SK-N-SH (cell line): Measurements from ENCODE around the gene DNAJC18. TPM values are rescaled to one million over a fixed set of nuclear protein-coding genes. Genes with fewer than 3 reads are reported as not detected.

Experiments
- CTCF ChIA-PET: fragments of 300-600, 350-600 bp; formaldehyde crosslinking; extraction: SDS; loops from one replicate; lab custom pipeline; 2021; lab: Yijun Ruan, JAX
- POLR2A ChIA-PET: fragments of 350-600 bp; sonication (Branson Sonifier 250); formaldehyde crosslinking; extraction: SDS; loops from one replicate; lab custom pipeline; 2020; ENCODE audit warnings: antibody characterized with exemption, inconsistent platforms; lab: Yijun Ruan, JAX
- DNase-seq: peaks from one replicate; pipeline ENCODE4 v3.0.0; 2012
- H2AFZ ChIP-seq: fragments of 200-600 bp; sonication (generic); 2 replicates; pipeline ENCODE4 v1.8.1; 2016; ENCODE audit warnings: antibody characterized with exemption, mild to moderate bottlenecking, low read depth
- H3F3A ChIP-seq: fragments of 200-600 bp; sonication (generic); replicated peaks from 2 replicates; pipeline ENCODE3; 2016; ENCODE audit warnings: antibody characterized with exemption, mild to moderate bottlenecking; ENCODE audit not compliant: insufficient read depth
- H3K27ac ChIP-seq, 2 experiments: fragments of 200-500 bp in 1 of 2; fragments of 200-600 bp in 1 of 2; sonication (Bioruptor generic) in 1 of 2; sonication (generic), shearing (Covaris generic) in 1 of 2; 2 replicates each; pipeline versions ENCODE4 v1.5.1 to v1.6.1; 2014 to 2016; ENCODE audit warnings: low read depth in 2 of 2, inconsistent platforms in 1 of 2, low read length in 1 of 2, mild to moderate bottlenecking in 1 of 2, mixed read lengths in 1 of 2
- H3K27me3 ChIP-seq: fragments of 200-600 bp; sonication (generic), shearing (Covaris generic); 2 replicates; pipeline ENCODE4 v1.6.1; 2016; ENCODE audit warnings: mixed run types; ENCODE audit not compliant: insufficient read depth
- H3K36me3 ChIP-seq, 2 experiments: fragments of 200-500 bp in 1 of 2; fragments of 200-600 bp in 1 of 2; sonication (Bioruptor generic) in 1 of 2; sonication (generic) in 1 of 2; replicated peaks in 1 of 2; 2 replicates each; pipeline versions ENCODE3 to v1.5.1; 2014 to 2016; ENCODE audit warnings: low read length in 1 of 2, mild to moderate bottlenecking in 1 of 2; ENCODE audit not compliant: insufficient read depth in 2 of 2, control insufficient read depth in 1 of 2
- H3K4me1 ChIP-seq, 2 experiments: fragments of 200-500 bp in 1 of 2; fragments of 200-600 bp in 1 of 2; sonication (Bioruptor generic) in 1 of 2; sonication (generic), shearing (Covaris generic) in 1 of 2; 2 replicates each; pipeline versions ENCODE4 v1.5.1 to v1.6.1; 2014 to 2016; ENCODE audit warnings: low read depth in 1 of 2, low read length in 1 of 2, mixed run types in 1 of 2; ENCODE audit not compliant: insufficient read depth in 2 of 2, control insufficient read depth in 1 of 2
- H3K4me2 ChIP-seq: fragments of 200-600 bp; sonication (generic), shearing (Covaris generic); 2 replicates; pipeline ENCODE4 v1.6.1; 2017; ENCODE audit warnings: mixed run types
- H3K4me3 ChIP-seq, 2 experiments: fragments of 200-500 bp in 1 of 2; fragments of 200-600 bp in 1 of 2; sonication (Bioruptor generic) in 1 of 2; sonication (generic), shearing (Covaris generic) in 1 of 2; 2 replicates each; pipeline versions ENCODE4 v1.5.1 to v1.8.1; 2014 to 2016; ENCODE audit warnings: low read depth in 2 of 2, inconsistent platforms in 1 of 2, low read length in 1 of 2, mild to moderate bottlenecking in 1 of 2, mixed read lengths in 1 of 2, moderate library complexity in 1 of 2
- H3K79me2 ChIP-seq: fragments of 200-600 bp; sonication (generic); 2 replicates; pipeline ENCODE4 v1.8.1; 2017; ENCODE audit warnings: mild to moderate bottlenecking; ENCODE audit not compliant: insufficient read depth
- H3K9ac ChIP-seq: fragments of 200-600 bp; sonication (generic); 2 replicates; pipeline ENCODE4 v1.6.1; 2017; ENCODE audit warnings: mixed run types
- H3K9me2 ChIP-seq: fragments of 200-600 bp; sonication (generic); 2 replicates; pipeline ENCODE4 v1.6.1; 2017; ENCODE audit warnings: mixed run types
- H3K9me3 ChIP-seq: fragments of 200-600 bp; sonication (generic); 2 replicates; pipeline ENCODE4 v1.6.1; 2017; ENCODE audit warnings: mixed run types, mild to moderate bottlenecking, moderate library complexity
- H4K20me1 ChIP-seq: fragments of 200-600 bp; sonication (generic); 2 replicates; pipeline ENCODE4 v1.6.1; 2017; ENCODE audit warnings: mild to moderate bottlenecking, mixed run types; ENCODE audit not compliant: insufficient read depth
- CHD2 ChIP-seq: fragments of 150-350 bp; IDR thresholded peaks from 2 replicates; pipeline ENCODE4 v1.6.1; 2018; ENCODE audit warnings: low read length; ENCODE audit not compliant: partially characterized antibody
- EZH2phosphoT487 ChIP-seq: fragments of 200-600 bp; sonication (generic); IDR thresholded peaks from 2 replicates; pipeline ENCODE4 v1.6.1; 2017; ENCODE audit warnings: low read depth, mixed run types, mild to moderate bottlenecking, antibody characterized with exemption, moderate library complexity, borderline replicate concordance
- FOSL2 ChIP-seq: IDR thresholded peaks from 2 replicates; pipeline ENCODE4 v1.4.0; 2012; ENCODE audit warnings: low read depth, mild to moderate bottlenecking, moderate library complexity, borderline replicate concordance
- FOXM1 ChIP-seq: IDR thresholded peaks from 2 replicates; pipeline ENCODE4 v1.4.0; 2012; ENCODE audit warnings: low read depth, mild to moderate bottlenecking
- GABPA ChIP-seq: IDR thresholded peaks from 2 replicates; pipeline ENCODE4 v1.4.0; 2012; ENCODE audit warnings: low read depth, mild to moderate bottlenecking
- MXI1 ChIP-seq: IDR thresholded peaks from 2 replicates; pipeline ENCODE4 v1.6.1; 2012; ENCODE audit warnings: mild to moderate bottlenecking, low read depth, low read length, improper control_type of control experiment
- NFIC ChIP-seq: IDR thresholded peaks from 2 replicates; pipeline ENCODE4 v1.4.0; 2012; ENCODE audit warnings: borderline replicate concordance
- NRF1 ChIP-seq: IDR thresholded peaks from 2 replicates; pipeline ENCODE4 v1.6.1; 2012; ENCODE audit warnings: low read depth, mild to moderate bottlenecking, low read length
- RCOR1 ChIP-seq: fragments of 150-350 bp; IDR thresholded peaks from 2 replicates; pipeline ENCODE4 v1.6.1; 2017; ENCODE audit warnings: antibody characterized with exemption, low read length
- SIN3A ChIP-seq: IDR thresholded peaks from 2 replicates; pipeline ENCODE4 v1.6.1; 2012; ENCODE audit warnings: low read depth, mild to moderate bottlenecking, low read length, moderate library complexity, borderline replicate concordance
- TEAD4 ChIP-seq: IDR thresholded peaks from 2 replicates; pipeline ENCODE4 v1.4.0; 2012; ENCODE audit warnings: mild to moderate bottlenecking, borderline replicate concordance; ENCODE audit not compliant: insufficient read depth
- USF1 ChIP-seq: IDR thresholded peaks from 2 replicates; pipeline ENCODE4 v1.4.0; 2012; ENCODE audit warnings: low read depth, borderline replicate concordance
- YY1 ChIP-seq: IDR thresholded peaks from 2 replicates; pipeline ENCODE4 v1.4.0; 2012; ENCODE audit warnings: low read depth, mild to moderate bottlenecking
- WGBS: methylation state at CpG from one replicate; pipeline ENCODE4 v1.1.6; 2017; ENCODE audit warnings: low lambda C conversion rate; 5-methylcytosine and 5-hydroxymethylcytosine counted together
- polyA plus RNA-seq, 3 experiments: library from polyadenylated mRNA; depleted of rRNA; stranded (reverse); fragments of >200 nt; gene quantifications; 2 replicates each; pipeline ENCODE4 v1.2.3, GENCODE V29; 2012
- TF ChIP-seq, protein P1 (sequence below): fragments of 150-350 bp; IDR thresholded peaks from 2 replicates; pipeline ENCODE4 v1.6.1; 2016; ENCODE audit warnings: mild to moderate bottlenecking, low read depth, low read length
- TF ChIP-seq, protein P2 (sequence below): IDR thresholded peaks from 2 replicates; pipeline ENCODE4 v1.6.1; 2012; ENCODE audit warnings: mild to moderate bottlenecking, low read depth, low read length, moderate library complexity
- TF ChIP-seq, protein P3 (sequence below): IDR thresholded peaks from 2 replicates; pipeline ENCODE4; 2012

DNAJC18 gene
- polyA plus RNA-seq, 1 of the 3 experiments (the other 2 are of a cell fraction), result 7.4 TPM

GRCh38 chr5:139439013-139439903 is at the start of gene DNAJC18 (continued):
- TF ChIP-seq, protein P1, sequence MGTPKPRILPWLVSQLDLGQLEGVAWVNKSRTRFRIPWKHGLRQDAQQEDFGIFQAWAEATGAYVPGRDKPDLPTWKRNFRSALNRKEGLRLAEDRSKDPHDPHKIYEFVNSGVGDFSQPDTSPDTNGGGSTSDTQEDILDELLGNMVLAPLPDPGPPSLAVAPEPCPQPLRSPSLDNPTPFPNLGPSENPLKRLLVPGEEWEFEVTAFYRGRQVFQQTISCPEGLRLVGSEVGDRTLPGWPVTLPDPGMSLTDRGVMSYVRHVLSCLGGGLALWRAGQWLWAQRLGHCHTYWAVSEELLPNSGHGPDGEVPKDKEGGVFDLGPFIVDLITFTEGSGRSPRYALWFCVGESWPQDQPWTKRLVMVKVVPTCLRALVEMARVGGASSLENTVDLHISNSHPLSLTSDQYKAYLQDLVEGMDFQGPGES, result no peak
- TF ChIP-seq YY1 (peak; percentile 79), NFIC (no peak), FOXM1 (no peak), SIN3A (no peak), RCOR1 (0 out of 2 replicates have a peak, but pooled peaks have one; percentile 26)
- TF ChIP-seq, protein P2, sequence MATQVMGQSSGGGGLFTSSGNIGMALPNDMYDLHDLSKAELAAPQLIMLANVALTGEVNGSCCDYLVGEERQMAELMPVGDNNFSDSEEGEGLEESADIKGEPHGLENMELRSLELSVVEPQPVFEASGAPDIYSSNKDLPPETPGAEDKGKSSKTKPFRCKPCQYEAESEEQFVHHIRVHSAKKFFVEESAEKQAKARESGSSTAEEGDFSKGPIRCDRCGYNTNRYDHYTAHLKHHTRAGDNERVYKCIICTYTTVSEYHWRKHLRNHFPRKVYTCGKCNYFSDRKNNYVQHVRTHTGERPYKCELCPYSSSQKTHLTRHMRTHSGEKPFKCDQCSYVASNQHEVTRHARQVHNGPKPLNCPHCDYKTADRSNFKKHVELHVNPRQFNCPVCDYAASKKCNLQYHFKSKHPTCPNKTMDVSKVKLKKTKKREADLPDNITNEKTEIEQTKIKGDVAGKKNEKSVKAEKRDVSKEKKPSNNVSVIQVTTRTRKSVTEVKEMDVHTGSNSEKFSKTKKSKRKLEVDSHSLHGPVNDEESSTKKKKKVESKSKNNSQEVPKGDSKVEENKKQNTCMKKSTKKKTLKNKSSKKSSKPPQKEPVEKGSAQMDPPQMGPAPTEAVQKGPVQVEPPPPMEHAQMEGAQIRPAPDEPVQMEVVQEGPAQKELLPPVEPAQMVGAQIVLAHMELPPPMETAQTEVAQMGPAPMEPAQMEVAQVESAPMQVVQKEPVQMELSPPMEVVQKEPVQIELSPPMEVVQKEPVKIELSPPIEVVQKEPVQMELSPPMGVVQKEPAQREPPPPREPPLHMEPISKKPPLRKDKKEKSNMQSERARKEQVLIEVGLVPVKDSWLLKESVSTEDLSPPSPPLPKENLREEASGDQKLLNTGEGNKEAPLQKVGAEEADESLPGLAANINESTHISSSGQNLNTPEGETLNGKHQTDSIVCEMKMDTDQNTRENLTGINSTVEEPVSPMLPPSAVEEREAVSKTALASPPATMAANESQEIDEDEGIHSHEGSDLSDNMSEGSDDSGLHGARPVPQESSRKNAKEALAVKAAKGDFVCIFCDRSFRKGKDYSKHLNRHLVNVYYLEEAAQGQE, result 0 out of 2 replicates have a peak, but pooled peaks have one; percentile 2
- TF ChIP-seq, protein P3, sequence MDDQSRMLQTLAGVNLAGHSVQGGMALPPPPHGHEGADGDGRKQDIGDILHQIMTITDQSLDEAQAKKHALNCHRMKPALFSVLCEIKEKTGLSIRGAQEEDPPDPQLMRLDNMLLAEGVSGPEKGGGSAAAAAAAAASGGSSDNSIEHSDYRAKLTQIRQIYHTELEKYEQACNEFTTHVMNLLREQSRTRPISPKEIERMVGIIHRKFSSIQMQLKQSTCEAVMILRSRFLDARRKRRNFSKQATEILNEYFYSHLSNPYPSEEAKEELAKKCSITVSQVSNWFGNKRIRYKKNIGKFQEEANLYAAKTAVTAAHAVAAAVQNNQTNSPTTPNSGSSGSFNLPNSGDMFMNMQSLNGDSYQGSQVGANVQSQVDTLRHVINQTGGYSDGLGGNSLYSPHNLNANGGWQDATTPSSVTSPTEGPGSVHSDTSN, result no peak

DNA sequence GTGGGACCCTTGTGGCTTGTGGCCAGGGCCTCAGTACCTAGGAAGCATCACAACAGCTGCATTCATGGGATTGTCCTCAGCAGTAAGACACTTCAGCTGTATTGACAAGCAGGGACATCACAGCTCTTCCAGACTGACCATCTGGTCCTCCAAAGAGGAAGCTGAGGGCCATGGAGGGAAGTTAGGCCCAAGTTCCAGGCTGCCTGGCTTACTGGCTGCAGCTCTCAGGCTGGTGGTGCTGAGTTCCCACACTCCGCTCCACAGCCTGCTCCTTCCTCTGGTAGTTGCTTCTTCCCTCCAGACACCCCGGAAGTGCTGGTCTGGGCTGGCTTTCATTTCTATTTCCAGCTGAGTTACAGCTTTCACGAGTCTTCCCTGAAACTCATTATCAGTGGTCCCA is 48.9 kb upstream of the DNAJC18 start:
- CTCF ChIA-PET, result interaction anchor here (0.6 to 1.1 kb wide), 2 partner anchors 26 to 410 kb away, joined by 3 read pairs; no protein-coding TSS in a partner anchor
- Histone ChIP-seq H3K4me1 (peaks cover 2 to 4% of the 10 kb centered on the region in 2 experiments; a peak in 2 of 4 replicates), H2AFZ (no peak overlapping the region), H3K4me3 (no peak overlapping the region), H3F3A (peaks cover 16% of the 10 kb centered on the region), H3K9me2 (no peaks in the 10 kb centered on the region), H4K20me1 (no peaks in the 10 kb centered on the region), H3K27ac (no peak overlapping the region), H3K9ac (no peak overlapping the region), H3K27me3 (no peaks in the 10 kb centered on the region), H3K36me3 (no peaks in the 10 kb centered on the region), H3K9me3 (no peaks in the 10 kb centered on the region), H3K4me2 (no peak overlapping the region), H3K79me2 (no peaks in the 10 kb centered on the region)
- DNase-seq, result no peak
- 96% methylated on average over 3 of the region's 3 CpGs for WGBS
- POLR2A ChIA-PET, result no interaction called here
- TF ChIP-seq EZH2phosphoT487 (no peak), CHD2 (no peak), GABPA (no peak), SIN3A (no peak), TEAD4 (no peak), NRF1 (no peak), USF1 (no peak), MXI1 (no peak), FOSL2 (no peak), YY1 (no peak), FOXM1 (no peak)
- TF ChIP-seq, protein P2, result no peak
- TF ChIP-seq, protein P1, result no peak
